Stimulated activated CD4-positive, alpha-beta T cell treated with anti-CD3 and anti-CD28 coated beads, Interleukin-4, amount 100 ng/mL, for 1 hour (primary cell): ENCODE results near the gene CANX.

ENCODE experiments used
- DNase-seq: peaks from one replicate; pipeline ENCODE4 v3.0.0-alpha.2; 2020

The CANX gene

DNA sequence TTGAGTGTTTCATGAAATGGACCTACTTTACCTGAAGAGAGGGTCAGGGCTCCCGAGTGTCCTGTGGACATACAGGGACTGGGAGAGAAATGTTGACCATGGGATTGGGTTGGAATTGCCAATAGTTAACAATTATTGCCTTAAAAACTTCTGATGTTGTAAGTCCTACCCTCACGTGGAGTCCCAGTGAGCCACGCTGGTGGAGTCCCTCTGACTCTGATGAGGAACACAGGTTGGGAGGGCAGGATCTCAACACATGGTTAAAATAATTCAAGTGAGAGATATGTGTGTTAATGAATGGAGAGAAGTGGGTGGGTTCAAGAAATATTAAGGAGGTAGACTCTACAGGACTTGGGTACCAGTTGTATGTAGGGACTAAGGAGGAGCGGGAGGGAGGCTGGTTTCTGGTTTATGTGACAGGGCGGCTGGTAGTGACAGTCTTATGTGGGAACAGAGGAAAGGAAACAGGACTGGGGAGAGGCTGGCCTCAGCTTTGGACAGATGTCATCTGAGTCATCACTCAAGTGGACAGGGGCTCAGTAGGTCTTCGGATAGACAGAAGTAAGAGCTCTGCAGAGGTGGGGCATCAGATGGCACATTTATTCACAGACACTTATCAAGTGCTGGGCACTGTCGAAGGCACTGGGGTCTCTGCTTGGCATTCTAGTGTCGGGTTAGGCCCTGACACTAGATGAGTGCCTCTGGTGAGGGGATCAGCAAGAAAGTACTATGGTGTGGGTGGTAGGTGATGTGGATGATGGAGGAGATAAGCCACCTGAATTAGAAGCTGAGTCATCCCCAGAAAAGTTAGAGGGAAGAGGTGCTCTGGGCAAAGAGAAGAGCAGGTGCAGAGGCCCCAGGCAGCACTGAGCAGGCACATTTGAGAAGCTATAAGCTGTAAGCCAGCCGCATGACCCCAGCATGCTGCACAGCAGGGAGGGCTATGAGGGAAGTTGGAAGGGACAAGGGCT is 61.1 kb downstream of the CANX start:
- DNase-seq = peak; percentile 21

DNA sequence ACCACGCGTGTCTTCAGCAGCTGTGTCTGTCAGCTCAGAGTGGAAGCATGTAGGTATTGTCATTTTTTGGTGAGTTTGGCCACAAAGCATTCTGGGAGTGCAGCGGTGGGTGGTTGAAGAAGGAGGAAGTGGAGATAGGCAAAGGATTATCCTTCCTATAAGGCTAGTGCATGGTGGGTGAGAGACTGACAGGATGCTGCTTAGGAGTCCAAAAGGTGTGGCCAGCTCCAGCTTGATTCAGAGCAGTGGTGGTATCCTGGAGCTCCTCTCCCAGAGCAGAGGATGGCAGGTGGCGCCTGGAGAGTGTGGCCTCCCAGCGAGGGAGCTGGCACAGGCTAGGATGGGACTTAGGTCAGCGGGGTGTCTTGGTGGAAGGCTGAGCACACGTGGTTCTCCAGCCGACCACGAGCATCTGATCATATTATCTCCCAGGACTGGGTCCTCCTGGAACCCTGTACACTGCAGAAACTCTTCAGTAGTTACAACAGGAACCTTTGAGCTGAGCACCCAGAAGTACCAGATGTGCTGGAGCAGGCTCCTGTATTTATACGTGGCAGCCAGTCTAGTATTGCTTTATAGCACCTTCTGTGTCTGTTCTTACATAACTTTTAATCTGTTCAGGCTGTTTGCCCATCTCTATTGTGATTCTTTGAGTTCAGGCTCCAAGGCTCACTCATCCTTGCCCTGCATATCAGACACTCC is 63.5 kb downstream of the CANX start:
- no peak for DNase-seq

DNA sequence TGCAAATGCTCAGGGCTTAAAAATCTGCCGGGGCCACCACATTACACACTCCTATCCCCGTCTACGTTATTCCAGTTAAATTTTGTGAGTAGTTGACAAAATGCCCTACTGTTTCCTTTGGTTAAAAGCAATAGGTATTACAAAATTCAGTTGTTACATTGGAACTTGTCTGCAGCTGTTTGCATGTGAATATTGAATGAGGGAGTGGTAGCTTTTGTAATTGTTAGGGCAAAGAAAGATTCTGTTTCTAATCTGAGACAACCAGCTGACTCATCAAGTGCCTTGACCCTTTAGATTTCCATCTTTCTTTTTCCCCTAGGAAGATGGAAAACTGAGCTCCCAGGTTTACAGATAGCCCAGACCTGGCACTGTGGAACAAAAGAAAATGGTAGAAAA is 64.0 kb downstream of the CANX start:
- no peak for DNase-seq

DNA sequence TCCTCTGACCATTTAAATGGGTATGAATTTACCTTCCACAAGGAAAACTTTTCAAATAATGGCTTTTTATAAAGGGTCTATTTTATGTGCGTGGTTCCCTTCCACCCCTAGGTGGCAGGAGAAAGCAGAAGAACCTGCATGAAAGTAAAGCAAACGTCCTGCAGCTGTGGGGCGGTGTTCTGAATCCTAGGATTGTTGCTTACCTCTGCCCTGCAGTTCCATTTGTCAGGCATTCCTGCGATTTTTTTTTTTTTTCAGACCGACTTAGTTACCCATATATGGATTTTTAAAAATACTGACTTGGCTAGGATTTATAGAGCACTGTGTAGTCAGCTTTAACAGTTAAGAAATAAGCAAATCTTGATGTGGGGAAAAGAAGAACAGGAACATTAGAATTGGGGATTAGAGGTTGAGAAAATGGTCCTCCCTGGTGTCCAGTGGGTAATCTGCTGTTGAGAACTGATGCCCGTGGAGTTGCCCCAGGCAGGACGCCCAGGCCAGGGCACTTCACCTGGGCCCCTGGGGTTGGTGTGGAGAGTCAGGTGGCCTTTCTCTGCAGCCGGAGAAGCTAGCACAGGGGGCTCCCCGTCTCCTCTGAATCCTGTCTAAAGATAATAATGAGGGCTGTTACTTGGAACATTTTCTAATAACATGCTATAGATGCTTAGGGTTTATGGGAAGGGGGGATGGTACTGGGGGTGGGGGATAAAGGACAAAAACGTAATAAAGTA is 64.6 kb downstream of the CANX start:
- peak; percentile 44 for DNase-seq

DNA sequence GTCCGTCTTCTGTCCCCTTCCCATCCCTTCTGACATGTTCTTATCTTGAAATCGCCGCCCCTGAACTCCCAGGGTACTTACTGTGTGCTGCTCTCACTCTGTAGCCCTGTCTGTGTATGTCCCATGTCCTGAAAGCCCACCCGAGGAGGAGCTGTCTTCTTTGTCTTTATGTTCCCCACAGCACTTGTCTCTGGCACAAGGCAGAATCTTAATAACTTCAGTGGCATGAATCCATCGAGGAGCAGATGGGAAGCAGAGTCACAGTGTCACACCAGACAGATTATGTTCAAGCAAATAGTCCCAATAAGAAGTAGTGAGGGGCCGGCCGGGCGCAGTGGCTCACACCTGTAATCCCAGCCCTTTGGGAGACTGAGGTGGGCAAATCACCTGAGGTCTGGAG is 65.3 kb downstream of the CANX start:
- no peak for DNase-seq

DNA sequence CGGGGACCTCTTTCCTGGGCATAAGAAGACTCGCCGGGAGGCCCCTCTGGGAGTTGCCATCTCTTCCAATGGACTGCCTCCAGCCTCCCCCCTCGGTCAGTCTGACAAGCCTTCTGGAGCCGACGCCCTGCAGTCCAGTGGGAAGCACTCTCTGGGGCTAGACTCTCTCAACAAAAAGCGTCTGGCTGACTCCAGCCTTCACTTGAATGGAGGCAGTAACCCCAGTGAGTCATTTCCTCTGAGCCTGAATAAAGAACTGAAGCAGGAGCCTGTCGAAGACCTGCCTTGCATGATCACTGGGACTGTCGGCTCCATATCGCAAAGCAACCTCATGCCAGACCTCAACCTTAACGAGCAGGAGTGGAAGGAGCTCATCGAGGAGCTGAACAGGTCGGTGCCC is 66.6 kb downstream of the CANX start:
- no peak for DNase-seq

DNA sequence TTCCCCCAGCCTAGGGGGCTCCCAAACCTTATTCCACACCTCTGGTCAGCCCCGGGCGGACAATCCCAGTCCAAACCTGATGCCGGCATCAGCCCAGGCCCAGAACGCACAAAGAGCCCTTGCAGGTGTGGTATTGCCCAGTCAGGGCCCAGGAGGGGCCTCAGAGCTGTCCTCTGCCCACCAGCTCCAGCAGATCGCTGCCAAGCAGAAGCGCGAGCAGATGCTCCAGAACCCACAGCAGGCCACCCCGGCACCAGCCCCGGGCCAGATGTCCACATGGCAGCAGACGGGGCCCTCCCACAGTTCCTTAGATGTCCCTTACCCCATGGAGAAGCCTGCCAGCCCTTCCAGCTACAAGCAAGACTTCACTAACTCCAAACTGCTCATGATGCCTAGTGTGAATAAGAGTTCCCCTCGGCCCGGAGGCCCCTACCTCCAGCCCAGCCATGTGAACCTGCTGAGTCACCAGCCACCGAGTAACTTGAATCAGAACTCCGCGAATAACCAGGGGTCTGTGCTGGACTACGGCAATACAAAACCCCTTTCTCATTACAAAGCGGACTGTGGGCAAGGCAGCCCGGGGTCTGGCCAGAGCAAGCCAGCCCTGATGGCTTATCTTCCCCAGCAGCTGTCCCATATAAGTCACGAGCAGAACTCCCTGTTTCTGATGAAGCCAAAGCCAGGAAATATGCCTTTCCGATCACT is 67.4 kb downstream of the CANX start:
- no peak for DNase-seq

DNA sequence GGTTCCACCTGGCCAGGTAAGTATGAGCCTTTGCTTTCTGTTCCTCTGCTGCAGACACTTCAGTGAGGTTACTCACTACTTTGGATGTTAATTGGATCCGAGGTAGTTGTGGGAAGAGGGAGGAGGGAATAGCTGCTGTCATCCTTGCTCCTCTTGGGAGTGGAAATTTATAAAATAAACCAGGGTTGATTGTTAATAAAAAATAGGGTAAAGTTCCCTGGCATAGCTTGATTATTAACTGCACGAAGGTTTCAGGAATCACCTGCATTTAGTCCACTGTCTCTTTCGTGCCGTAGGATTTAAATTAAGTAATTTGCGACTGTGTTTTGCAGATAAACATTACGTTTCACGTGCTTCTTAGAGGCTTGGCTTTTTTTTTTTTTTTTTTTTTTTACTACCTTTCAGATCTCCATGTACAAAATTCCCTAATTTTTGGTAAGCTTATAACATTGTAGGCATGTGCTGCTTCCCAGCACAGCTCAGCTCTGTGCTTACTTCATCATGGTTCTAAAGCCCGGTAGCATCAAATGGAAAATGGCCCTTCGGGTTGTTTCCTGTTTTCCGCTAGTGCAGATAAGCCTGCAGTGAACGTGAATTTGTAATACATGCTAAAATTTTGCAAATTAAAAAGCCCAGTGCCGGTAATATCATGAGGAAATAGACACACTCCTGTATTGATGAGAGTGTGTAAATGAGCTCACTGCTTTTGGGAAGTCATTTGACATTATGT is 68.1 kb downstream of the CANX start:
- DNase-seq = no peak

DNA sequence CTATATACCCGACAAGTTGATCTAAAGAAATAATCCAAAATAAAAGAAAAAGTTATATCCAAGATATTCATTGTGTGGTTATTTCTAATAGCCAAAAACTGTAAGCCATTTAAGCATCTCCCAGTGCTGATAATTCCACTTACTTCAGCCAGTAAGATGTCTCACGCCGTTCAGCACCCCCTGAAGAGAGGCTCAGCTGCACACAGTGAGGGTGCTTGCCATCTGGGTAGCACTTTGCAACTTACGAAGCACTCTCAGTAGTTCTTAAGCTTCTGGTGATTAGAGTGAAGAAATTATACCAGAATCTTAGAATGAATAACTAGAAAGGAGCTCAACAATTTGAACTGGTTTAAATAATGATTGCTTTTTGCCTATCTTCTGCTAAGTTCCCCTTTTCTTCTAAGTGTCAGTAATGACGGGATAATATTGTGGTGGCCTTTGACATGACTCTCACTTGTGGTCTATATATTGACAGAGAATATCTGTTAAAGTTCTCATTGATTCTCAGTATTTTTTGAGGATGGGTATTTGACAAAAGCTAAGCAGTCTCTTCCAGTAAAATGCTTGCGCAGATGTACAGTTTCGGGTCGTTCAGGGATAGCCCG is 68.8 kb downstream of the CANX start:
- no peak for DNase-seq

DNA sequence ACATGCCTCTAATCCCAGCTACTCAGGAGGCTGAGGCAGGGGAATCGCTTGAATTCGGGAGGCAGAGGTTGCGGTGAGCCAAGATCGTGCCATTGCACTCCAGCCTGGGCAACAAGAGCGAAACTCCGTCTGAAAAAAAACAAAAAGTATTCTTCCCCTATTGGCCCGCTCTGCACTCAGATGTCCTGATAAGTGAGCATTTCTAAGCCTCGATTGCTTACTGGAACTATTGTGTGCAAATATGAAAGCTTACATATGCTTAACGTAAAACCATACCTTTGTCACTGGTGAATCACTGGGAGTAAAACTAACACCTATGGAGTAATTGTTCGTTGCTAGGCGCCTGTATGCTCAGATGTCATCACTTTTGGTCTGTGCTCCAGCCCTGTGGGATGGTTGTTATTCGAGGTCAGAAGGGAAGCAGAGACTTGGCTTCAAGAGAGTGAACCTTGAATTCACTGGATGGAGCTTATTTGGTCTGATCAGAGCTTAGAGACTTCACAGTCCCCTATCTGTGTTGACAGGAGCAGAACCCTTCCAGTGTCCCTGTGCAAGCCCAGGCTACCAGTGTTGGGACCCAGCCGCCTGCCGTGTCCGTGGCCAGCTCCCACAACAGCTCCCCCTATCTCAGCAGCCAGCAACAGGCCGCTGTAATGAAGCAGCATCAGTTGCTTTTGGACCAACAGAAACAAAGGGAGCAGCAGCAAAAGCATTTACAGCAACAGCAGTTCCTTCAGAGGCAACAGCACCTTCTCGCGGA is 69.7 kb downstream of the CANX start:
- no peak for DNase-seq

DNA sequence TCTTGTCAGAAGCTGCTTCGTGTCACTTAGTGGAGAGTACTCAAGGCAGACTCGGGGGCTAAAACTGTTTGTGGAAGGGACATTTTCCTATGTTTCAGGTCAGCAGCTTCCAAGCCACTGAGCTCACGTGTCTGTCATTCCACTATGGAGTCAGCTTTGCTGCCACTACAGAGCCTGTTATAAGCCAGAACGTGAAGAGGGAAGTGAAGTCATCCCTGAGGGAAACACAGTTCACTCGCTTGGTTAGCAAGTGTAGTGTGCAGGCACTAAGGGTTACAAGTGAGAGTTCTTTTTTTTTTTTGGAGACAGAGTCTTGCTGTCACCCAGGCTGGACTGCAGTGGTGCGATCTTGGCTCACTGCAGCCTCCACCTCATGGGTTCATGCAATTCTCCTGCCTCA is 70.5 kb downstream of the CANX start:
- no peak for DNase-seq

DNA sequence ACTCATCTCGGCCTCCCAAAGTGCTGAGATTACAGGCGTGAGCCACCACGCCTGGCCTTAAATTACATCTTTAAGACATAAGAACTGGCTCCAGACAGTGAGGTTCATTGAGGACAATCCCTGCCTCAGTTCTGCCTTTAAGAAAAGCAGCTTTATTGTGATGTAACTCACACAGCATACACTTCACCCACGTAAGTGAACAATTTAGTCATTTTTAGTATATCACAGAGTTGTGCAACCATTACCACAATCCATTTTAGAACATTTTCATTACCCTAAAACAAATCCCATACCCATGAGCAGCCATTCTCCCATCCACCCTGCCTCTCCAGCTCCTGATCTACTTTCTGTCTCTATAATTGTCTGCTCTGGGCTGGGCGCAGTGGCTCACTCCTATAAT is 71.0 kb downstream of the CANX start:
- no peak for DNase-seq

DNA sequence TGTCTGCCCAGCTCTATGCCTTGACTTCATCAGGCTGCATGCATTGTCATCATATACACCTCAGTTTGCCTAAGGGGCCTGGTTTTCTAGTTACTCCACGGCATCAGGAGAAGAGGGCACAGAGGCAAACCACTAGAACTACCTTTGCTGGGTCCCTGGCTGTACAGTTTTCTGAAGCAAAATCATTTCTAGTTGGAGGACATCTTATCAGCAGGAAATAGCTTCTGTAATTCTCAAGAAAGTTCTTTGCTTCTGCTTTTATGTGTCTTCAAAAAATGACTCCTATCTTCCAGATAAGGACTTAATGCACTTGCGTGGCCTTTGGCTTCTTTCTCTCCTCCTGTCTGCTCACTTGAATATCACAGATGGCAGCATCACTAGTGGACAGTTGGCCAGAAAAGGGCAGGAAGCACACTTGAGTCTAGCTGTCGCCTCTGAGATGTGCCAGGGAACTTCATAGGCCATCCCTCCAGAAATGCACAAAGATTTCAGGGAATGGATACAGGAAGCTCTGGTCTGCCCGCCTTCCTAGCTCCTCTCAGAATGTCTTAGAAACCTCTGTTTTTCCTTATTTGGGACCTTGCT is 72.6 kb downstream of the CANX start:
- no peak for DNase-seq

DNA sequence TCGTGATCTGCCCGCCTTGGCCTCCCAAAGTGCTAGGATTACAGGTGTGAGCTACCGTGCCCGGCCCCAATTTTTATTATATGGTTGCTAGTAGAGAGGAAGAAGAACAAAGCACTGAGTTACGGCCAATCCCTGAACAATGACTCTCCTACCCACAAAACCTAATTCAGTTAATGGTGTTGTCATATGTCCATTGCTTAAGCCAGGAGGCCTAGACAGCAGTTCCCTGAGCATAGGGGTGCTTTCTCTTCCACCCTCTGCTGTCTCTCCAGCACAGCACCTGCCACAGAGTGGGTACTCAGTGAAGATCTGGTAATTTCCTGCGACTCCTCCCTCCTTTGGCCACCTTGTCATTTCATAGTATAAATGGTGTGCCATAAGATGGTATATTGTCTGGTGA is 73.6 kb downstream of the CANX start:
- DNase-seq = no peak

DNA sequence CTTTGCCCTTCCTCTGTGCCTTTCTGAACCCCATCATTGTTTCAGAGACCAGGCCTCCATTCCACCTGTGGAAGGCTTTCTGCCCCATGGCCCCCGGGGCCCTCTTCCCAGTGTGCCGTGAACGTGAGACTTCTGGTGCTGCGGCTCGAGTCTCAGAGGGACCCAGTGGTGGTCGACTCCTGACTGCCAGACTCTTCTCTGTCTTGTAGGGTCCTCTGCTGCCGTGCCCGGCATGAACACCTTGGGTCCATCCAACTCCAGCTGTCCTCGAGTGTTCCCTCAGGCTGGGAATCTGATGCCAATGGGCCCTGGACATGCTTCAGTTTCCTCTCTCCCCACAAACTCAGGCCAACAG is 74.9 kb downstream of the CANX start:
- DNase-seq = no peak

DNA sequence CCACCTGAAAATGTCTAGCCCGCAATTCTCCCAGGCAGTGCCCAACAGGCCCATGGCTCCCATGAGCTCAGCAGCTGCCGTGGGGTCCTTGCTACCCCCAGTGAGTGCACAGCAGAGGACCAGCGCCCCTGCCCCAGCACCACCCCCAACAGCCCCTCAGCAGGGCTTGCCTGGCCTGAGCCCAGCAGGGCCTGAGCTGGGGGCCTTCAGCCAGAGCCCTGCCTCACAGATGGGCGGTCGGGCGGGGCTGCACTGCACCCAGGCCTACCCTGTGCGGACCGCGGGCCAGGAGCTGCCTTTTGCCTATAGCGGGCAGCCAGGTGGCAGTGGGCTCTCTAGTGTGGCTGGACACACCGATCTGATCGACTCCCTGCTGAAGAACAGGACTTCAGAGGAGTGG is 75.7 kb downstream of the CANX start:
- DNase-seq = no peak

DNA sequence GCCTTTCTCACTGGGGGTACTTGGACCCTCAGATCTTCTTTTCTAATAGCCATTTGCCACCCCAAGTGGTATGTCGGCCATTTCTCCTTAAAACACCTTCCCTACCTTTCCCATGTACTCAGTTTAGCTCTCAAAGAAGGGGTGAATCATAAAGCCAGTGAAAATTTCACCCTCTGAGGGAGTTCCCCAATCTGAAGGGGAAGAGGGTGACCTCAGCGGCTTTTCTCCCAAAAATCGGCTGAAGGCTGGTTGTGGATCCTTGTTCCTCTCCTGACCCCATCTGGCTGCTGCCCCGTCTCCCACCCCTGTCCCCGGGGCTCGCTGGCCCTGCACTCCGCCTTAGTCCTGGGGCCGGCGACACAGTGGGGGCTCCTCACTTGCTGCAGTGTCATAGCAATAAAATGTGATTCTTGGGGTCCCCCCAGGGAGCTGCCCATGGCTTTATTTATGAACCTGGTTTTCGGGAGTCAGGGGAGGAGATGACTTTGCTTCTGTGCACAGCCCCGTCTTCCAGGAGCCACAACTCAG is 77.7 kb downstream of the CANX start:
- no peak for DNase-seq

DNA sequence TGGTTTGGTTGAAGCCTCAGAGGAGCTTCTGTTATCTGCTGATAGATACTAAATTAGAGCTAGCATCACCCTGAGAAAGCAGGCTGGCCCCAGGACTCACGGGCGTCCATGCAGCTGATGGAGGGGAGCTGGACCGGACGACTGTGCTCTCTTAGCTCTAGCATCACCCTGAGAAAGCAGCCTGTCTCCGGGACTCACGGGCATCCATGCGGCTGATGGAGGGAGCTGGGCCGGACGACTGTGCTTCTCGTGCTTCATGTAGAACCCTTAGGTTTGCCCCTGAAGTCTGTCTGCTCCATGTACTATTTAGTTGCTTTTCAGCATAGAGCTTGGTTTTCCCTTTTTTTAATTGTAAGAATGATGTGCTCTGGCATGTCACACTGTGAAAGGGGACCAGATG is 78.7 kb downstream of the CANX start:
- no peak for DNase-seq

DNA sequence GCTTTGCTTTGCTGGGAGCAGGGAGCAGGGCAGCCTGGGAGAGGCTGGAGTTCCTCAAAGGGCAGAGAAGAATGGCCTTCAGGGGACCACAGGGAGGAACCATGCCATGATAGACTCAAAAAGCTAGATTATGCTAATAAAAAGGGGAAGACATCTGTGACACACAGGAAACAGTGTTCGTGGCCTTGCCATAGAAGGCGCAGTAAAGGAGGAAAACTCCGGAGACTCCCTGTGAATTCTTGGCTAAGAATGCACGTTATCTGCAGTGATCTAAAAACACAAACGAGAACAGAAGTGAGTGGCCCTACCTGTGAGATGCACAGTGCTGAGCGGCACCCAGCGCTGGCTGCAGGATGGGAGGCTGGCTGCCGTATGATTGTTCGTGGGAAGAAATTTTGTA is 79.1 kb downstream of the CANX start:
- DNase-seq = no peak

DNA sequence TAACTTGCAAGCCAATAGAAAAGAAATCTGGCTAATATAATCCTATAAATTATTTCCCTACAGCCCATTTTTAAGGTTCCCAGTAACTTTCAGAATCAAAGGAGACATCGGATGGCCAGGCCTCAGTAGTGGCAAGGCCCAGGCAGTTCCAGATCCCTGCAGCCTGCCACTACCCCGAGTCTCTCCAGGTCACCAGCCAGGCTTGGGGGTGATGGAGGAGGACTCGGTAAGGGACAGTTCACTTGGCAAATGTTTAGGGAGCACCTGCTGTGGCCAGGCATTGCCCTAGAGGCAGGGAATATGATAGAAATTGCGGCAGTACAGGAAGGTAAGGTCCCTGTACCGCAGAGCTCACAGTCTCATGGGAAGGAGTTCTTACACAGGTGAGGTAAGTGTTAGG is 79.8 kb downstream of the CANX start:
- DNase-seq = no peak

DNA sequence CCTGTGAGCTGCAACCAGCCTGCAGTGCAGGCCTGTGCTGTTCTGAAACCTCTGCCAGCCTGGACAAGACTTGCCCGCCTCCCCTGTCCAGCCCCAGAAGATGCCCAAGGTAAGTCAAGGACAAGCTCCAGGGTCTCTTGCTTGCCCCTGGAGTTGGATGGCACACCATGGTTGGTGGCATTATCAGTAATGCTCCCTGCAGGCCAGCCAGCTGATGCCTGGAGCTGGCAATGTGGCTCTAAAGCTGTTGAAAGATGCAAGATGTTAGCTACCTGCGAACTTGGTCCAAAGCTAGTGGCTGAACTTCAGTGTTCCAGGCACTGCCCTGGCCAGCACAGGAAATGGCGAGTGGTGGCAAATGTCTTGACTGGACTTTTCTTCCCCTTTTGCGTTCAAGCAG is 81.1 kb downstream of the CANX start:
- no peak for DNase-seq
